Measurements from ENCODE around the gene EPRS1. TPM values are rescaled to one million over a fixed set of nuclear protein-coding genes. Genes with fewer than 3 reads are reported as not detected.

The EPRS1 gene
- total and polyA plus RNA-seq, 9 of the 15 experiments (the other 6 are each of a cell fraction or from before 2014, with no cell fraction given) = 129 to 291 (median 248) TPM

- TF ChIP-seq SMARCB1 (IDR thresholded peaks at IDR 0.05; ENCODE audit: insufficient read length, low read depth) (no peak), ZBED1 (IDR thresholded peaks at IDR 0.05) (no peak), NKRF (IDR thresholded peaks at IDR 0.05; ENCODE audit: borderline replicate concordance) (peak; percentile 87), ADNP (tag; IDR thresholded peaks at IDR 0.05) (no peak), PRMT5 (CRISPR knock-in tag; IDR thresholded peaks at IDR 0.05) (no peak), THRB (CRISPR knock-in tag; conservative IDR thresholded peaks at IDR 0.05) (0 out of 2 replicates have a peak, but pooled peaks have one; percentile 57), CBX3 (IDR thresholded peaks at IDR 0.05; ENCODE audit: borderline replicate concordance in 1 of 2, low read length in 2 of 2) (peak in 1 of 2 experiments; percentile 18; a peak in 1 of 3 replicates), STAT6 (CRISPR knock-in tag; IDR thresholded peaks at IDR 0.05) (no peak), CHD2 (IDR thresholded peaks at IDR 0.05; ENCODE audit: low read depth, low read length) (no peak), MTA3 (IDR thresholded peaks at IDR 0.05; ENCODE audit: borderline replicate concordance) (no peak), MECOM (CRISPR knock-in tag; IDR thresholded peaks at IDR 0.05) (no peak), ZNF175 (CRISPR knock-in tag; IDR thresholded peaks at IDR 0.05; ENCODE audit: low read depth) (no peak), TSHZ1 (CRISPR knock-in tag; IDR thresholded peaks at IDR 0.05) (no peak), ZNF780A (CRISPR knock-in tag; IDR thresholded peaks at IDR 0.05) (no peak), HDAC6 (IDR thresholded peaks at IDR 0.05; ENCODE audit: low read depth, low read length) (no peak), TRIM28 (IDR thresholded peaks at IDR 0.05) (peak; percentile 50; the same call in 1 of the 2 replicates)
Observed at GRCh38 chr1:220045356-220046051, 801 bp downstream of the EPRS1 start (continued).
